Effector memory CD8-positive, alpha-beta T cell (primary cell): ENCODE measurements around the gene DPYSL5.
"Not testable (repeated sequence)": the region's sequence is repeated elsewhere in the genome, so short reads cannot be mapped to it uniquely, and the experiment has no call there.

Source experiments
- ATAC-seq: fragments of 150-1000 bp; cut with Tn5 transposase; replicated peaks from 2 replicates; pipeline ENCODE4 v1.10.0; 2021; ENCODE audit warnings: mild to moderate bottlenecking, moderate library complexity
- DNase-seq, 3 experiments: peaks; one replicate each; pipeline ENCODE4 v3.0.0; 2021
- H3K27ac Mint-ChIP-seq, 2 donors: one replicate each; pipeline ENCODE4 v1.8.0; 2022; ENCODE audit warnings: mild to moderate bottlenecking in 2 of 2, mixed read lengths in 2 of 2, moderate library complexity in 2 of 2
- H3K27me3 Mint-ChIP-seq, 2 donors: one replicate each; pipeline ENCODE4 v1.8.0; 2022; ENCODE audit warnings: mixed read lengths in 2 of 2
- H3K36me3 Mint-ChIP-seq: one replicate; pipeline ENCODE4 v1.8.0; 2022; ENCODE audit warnings: mild to moderate bottlenecking, moderate library complexity, mixed read lengths; ENCODE audit not compliant: insufficient read depth
- H3K4me1 Mint-ChIP-seq, 2 donors: one replicate each; pipeline ENCODE4 v1.8.0; 2022; ENCODE audit warnings: low read depth in 2 of 2, mixed read lengths in 2 of 2
- H3K4me3 Mint-ChIP-seq, 2 donors: one replicate each; pipeline ENCODE4 v1.8.0; 2022; ENCODE audit warnings: mild to moderate bottlenecking in 2 of 2, mixed read lengths in 2 of 2, moderate library complexity in 2 of 2
- H3K9me3 Mint-ChIP-seq, 2 donors: one replicate each; pipeline ENCODE4 v1.8.0; 2022; ENCODE audit warnings: mixed read lengths in 2 of 2

Gene DPYSL5

DNA sequence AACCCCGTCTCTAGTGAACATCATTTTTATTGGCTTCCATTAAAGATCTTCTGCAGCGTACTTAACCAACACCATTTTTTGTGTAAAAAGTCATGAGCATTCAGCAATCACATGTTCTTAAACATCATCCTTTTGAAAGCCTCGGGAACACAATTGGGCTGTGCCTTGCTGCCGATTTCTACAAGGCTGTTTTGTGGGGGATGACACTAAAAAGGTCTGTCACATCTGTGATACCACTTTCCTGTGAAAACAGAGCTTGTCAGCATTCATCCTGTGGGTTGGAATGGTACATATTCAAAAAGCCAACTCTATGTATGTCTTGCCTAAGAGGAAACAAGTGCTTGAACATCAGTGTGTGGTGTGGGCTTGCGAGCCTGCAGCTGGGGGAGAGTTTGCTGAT lies 73.4 kb downstream of the DPYSL5 start:
- no peaks in the 10 kb centered on the region for H3K9me3 Mint-ChIP-seq
- H3K4me1 Mint-ChIP-seq = peaks cover 6 to 9% of the 10 kb centered on the region in 2 donors
- DNase-seq = no peak
- H3K36me3 Mint-ChIP-seq = no peaks in the 10 kb centered on the region
- no peak overlapping the region for H3K4me3 Mint-ChIP-seq
- ATAC-seq = no peak
- no peak overlapping the region for H3K27ac Mint-ChIP-seq
- peaks cover 33 to 40% of the 10 kb centered on the region in 2 donors for H3K27me3 Mint-ChIP-seq

DNA sequence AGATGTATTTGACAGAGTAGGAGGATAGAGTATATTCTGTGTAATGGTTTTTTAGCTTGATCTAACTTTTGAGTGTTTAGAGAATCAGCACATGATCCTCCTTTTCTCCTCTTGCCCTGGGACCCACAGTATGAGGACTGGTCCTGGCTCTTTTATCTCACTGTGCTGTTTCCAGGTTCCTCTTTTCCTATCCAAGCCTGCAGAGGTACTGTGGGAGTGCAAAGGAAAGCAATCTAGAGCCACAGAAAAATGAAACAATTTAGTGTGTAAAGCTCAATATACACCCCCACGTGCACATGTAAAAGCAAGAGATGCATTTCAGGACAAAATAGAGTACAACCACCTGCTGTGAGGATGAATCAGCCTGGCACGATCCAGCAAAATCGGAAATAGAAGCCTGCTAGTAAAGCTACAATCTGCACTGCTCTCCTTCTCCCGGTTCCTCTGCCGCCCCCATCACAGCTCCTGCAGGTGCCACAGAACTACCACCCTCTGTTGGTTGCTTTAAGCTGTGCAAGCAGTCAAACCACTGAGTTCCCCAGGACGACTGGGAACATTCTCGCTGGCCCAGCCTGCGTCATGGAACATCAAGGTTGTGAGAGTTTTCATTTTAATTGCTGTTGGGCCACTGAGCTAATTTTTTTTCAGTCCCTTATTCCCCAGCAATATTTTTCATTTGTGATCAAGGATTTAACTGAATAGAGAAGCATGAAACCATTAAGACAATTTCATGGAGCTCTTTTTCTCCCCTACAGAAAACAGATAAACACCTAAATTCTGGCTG lies 74.7 kb downstream of the DPYSL5 start:
- H3K36me3 Mint-ChIP-seq = no peaks in the 10 kb centered on the region
- H3K4me3 Mint-ChIP-seq = no peak overlapping the region
- DNase-seq (peak in 1 of 3 experiments; percentile 18), ATAC-seq (peak; percentile 54)
- no peaks in the 10 kb centered on the region for H3K9me3 Mint-ChIP-seq
- H3K4me1 Mint-ChIP-seq = peaks cover 6 to 9% of the 10 kb centered on the region in 2 donors
- H3K27ac Mint-ChIP-seq = no peak overlapping the region
- H3K27me3 Mint-ChIP-seq = peaks cover 33 to 49% of the 10 kb centered on the region in 2 donors

DNA sequence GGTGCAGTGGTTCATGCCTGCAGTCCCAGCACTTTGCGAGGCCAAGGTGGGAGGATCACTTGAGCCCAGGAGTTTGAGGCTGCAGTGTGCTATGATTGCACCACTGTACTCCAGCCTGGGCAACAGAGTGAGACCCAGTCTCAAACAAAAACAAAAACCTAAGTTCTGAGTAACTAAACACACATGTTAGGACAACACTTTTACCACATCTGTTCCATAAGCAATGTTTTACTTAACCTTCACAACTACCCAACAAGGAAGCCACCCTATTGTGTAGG lies 75.2 kb downstream of the DPYSL5 start:
- ATAC-seq, DNase-seq, H3K4me1 Mint-ChIP-seq, H3K27ac Mint-ChIP-seq, H3K36me3 Mint-ChIP-seq, H3K9me3 Mint-ChIP-seq, H3K4me3 Mint-ChIP-seq: not testable (repeated sequence)
- H3K27me3 Mint-ChIP-seq = peaks cover 33 to 49% of the 10 kb centered on the region in 2 donors

DNA sequence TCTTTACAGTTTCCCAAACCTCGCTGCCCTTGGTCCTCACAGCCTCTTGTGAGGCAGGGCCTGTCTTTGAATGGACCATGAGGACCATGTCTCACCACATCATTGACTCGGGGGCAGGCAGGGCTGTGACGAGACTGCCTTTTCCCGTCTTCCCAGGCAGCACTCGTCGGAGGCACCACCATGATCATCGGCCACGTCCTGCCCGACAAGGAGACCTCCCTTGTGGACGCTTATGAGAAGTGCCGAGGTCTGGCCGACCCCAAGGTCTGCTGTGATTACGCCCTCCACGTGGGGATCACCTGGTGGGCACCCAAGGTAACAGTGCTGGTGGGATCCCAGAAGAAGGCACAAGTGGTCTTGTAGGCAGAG lies 76.8 kb downstream of the DPYSL5 start:
- Mint-ChIP-seq H3K27ac (no peak overlapping the region), H3K27me3 (peaks cover 37 to 56% of the 10 kb centered on the region in 2 donors), H3K9me3 (no peaks in the 10 kb centered on the region), H3K4me3 (no peak overlapping the region), H3K4me1 (peaks cover 6 to 9% of the 10 kb centered on the region in 2 donors), H3K36me3 (no peaks in the 10 kb centered on the region)
- ATAC-seq (no peak), DNase-seq (no peak)

DNA sequence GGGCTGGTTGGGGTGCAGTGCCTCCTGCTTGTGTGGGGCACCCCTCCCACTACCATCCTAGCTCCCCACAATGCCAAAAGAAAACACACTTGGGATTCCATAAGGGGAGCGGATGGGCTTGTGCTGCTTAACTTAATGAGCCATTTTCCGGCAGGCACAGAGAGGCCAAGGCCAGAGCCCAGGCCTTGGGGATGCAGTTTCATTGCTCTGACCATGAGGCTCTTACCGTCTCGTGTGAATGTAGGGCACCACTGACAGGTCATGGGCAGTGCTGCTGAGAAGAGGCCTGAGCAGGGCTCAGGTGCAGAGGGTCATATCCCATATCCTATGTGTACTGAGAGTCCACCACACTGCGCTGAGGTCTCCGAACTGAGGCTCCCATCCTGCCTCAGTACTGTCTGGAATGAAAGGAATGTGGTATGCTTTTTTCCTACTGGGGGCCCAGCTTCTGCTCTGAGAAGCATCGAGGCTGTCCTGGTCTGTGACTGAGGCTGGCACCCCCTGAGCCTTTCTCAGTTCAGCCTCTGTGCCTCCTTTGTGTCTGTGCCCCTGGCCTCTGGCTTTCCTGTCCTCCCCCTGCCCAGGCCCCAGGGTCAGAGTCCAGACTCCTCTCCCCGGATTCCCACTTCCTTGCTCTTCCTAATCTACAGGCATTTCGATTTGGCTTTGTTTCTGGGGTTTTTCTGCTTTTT lies 77.3 kb downstream of the DPYSL5 start:
- Mint-ChIP-seq H3K27ac (no peak overlapping the region), H3K4me3 (no peak overlapping the region), H3K4me1 (peaks cover 6 to 9% of the 10 kb centered on the region in 2 donors), H3K27me3 (peaks cover 42 to 61% of the 10 kb centered on the region in 2 donors), H3K9me3 (no peaks in the 10 kb centered on the region), H3K36me3 (no peaks in the 10 kb centered on the region)
- no peak for DNase-seq
- ATAC-seq = no peak

DNA sequence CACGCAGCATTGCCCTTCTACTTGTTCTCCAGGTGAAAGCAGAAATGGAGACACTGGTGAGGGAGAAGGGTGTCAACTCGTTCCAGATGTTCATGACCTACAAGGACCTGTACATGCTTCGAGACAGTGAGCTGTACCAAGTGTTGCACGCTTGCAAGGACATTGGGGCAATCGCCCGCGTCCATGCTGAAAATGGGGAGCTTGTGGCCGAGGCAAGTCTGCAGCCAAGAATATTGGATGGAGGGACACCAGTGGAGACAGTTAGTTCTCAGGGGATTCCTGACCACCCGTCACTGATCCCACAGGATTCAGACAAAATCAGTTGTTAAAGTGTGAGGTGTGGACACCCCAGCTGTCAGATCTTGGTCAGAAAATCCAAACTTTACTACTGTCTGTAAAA lies 79.3 kb downstream of the DPYSL5 start:
- peaks cover 6 to 9% of the 10 kb centered on the region in 2 donors for H3K4me1 Mint-ChIP-seq

DNA sequence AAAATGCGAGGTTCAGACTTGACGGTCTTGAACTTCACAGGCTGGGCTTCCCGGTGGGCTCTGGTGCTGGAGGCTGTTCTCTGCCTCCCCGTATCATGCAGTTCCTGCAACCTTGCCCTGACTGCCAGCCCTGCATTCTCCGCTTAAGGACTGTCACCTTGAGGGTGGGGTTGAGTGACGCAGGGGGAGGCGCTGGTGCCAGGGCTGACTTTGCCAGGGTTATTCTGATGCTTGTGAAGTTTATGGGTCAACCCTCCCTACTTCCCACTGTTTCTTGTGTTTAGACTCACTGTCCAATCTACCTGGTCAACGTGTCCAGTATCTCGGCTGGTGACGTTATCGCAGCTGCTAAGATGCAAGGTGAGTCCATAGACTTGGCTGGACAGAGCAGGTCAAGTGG lies 85.0 kb downstream of the DPYSL5 start:
- ATAC-seq (no peak), DNase-seq (no peak)
- no peaks in the 10 kb centered on the region for H3K36me3 Mint-ChIP-seq
- no peaks in the 10 kb centered on the region for H3K4me1 Mint-ChIP-seq
- peaks cover 30 to 49% of the 10 kb centered on the region in 2 donors for H3K27me3 Mint-ChIP-seq
- H3K27ac Mint-ChIP-seq = no peak overlapping the region
- no peaks in the 10 kb centered on the region for H3K9me3 Mint-ChIP-seq
- H3K4me3 Mint-ChIP-seq = no peak overlapping the region

More for the DNA sequence above, 79.3 kb downstream of the DPYSL5 start:
- Mint-ChIP-seq H3K9me3 (no peaks in the 10 kb centered on the region), H3K27ac (no peak overlapping the region), H3K27me3 (peaks cover 32 to 51% of the 10 kb centered on the region in 2 donors), H3K4me3 (no peak overlapping the region), H3K36me3 (no peaks in the 10 kb centered on the region)
- DNase-seq = no peak
- ATAC-seq = no peak

DNA sequence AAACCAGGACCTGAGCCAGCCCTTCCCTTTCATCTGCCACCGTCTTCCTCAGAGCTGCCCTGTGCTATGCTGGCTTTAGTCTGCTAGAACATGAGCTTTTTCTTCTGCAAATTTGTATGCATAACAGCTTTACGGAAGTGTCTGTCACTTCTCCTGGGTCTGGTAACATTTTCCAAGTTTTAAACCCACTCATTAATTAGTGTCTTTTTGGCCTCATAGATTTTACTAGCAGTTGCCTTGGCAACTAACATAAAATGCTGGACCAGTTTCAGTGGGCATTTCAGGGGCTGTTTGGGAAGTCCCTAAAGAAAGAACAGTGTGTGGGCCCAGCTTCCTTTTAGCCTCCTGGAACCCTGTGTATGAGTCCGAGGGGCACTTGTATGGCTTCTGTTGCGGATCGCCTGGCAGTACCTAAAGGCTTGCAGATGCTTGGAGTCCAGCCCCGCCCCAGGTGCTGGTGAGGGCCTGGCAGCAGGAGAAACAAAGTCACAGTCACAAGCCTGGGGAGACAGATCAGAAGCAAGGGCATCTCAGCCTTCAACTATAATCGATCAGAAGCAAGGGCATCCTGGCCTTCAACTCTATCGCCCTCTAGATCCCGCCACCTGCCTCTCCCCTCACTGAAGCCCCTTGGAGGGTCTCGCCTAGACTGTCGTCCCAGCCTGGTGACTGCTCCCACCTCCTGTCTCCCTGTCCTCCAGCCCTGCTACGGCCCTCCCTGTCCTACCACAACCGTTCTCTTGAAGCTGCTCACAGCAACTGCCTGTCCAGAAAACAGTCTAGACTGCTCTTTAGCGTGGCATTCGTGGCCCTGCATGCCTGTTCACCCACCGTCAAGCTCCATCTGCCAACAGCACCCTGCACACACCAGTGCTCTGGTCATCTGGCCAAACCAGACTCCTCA lies 85.8 kb downstream of the DPYSL5 start:
- Mint-ChIP-seq H3K36me3 (no peaks in the 10 kb centered on the region), H3K9me3 (no peaks in the 10 kb centered on the region), H3K4me1 (no peaks in the 10 kb centered on the region), H3K4me3 (no peak overlapping the region), H3K27me3 (peaks cover 30 to 49% of the 10 kb centered on the region in 2 donors), H3K27ac (no peak overlapping the region)
- ATAC-seq = no peak
- DNase-seq = no peak

DNA sequence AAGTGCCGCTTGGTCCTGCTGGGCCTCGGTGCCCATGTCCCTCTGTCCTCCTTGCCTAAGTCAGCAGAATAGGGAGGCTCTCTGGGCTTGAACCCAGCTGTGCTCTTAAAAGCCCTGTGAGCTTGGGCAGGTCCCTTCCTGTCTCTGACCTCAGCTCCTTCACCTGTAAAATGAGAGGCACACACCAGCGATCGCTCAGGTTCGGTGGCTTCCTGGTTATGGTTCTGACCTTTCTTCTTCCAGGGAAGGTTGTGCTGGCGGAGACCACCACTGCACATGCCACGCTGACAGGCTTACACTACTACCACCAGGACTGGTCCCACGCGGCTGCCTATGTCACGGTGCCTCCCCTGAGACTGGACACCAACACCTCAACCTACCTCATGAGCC lies 86.4 kb downstream of the DPYSL5 start:
- no peaks in the 10 kb centered on the region for H3K9me3 Mint-ChIP-seq

DNA sequence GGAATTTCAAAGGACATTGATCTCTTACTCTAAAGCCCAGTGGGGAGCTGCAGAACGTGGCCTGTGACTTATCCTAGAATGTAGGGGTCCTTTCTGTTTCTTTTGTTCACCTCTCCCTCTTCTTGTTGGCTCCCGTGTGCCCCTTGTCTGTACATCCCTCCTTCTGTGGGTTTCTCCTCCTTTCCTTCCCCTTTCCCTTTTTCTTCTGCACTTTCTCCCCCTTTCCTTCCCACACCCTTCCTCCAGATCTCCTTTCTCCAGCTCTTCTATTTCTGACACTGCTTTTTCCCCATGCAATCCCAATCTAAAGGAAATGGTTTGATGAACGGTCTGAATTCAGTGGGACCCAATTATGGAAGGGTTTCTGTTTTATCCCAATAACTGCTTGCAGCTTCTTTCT lies 87.1 kb downstream of the DPYSL5 start:
- ATAC-seq (no peak), DNase-seq (no peak)
- peaks cover 23 to 40% of the 10 kb centered on the region in 2 donors for H3K27me3 Mint-ChIP-seq
- no peak overlapping the region for H3K4me3 Mint-ChIP-seq
- H3K27ac Mint-ChIP-seq = no peak overlapping the region
- no peaks in the 10 kb centered on the region for H3K36me3 Mint-ChIP-seq
- no peaks in the 10 kb centered on the region for H3K4me1 Mint-ChIP-seq
- no peaks in the 10 kb centered on the region for H3K9me3 Mint-ChIP-seq

More for the DNA sequence above, 86.4 kb downstream of the DPYSL5 start:
- no peaks in the 10 kb centered on the region for H3K36me3 Mint-ChIP-seq
- H3K27me3 Mint-ChIP-seq = peaks cover 30 to 46% of the 10 kb centered on the region in 2 donors
- DNase-seq (no peak), ATAC-seq (no peak)
- no peak overlapping the region for H3K4me3 Mint-ChIP-seq
- H3K27ac Mint-ChIP-seq = no peak overlapping the region
- H3K4me1 Mint-ChIP-seq = no peaks in the 10 kb centered on the region

DNA sequence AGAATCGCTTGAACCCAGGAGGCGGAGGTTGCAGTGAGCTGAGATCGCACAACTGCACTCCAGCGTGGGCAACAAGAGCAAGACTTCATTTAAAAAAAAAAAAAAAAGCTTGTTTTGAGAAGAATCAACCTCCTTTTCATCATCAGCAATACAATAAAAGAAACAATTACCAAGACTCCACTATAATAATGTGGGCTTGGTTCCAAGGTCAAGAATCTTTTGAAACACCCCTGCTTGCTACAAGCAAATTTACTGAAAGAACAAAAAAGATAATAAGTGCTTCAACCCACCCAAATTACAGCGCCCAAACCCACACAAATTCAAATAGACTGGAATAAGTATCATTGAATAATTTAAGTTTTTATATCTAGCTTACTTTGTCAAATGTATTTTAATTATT lies 88.9 kb downstream of the DPYSL5 start:
- Mint-ChIP-seq H3K36me3 (no peaks in the 10 kb centered on the region), H3K4me1 (no peaks in the 10 kb centered on the region), H3K27ac (no peak overlapping the region), H3K4me3 (no peak overlapping the region), H3K9me3 (no peaks in the 10 kb centered on the region), H3K27me3 (peaks cover 20 to 34% of the 10 kb centered on the region in 2 donors)
- ATAC-seq = no peak
- DNase-seq = no peak

DNA sequence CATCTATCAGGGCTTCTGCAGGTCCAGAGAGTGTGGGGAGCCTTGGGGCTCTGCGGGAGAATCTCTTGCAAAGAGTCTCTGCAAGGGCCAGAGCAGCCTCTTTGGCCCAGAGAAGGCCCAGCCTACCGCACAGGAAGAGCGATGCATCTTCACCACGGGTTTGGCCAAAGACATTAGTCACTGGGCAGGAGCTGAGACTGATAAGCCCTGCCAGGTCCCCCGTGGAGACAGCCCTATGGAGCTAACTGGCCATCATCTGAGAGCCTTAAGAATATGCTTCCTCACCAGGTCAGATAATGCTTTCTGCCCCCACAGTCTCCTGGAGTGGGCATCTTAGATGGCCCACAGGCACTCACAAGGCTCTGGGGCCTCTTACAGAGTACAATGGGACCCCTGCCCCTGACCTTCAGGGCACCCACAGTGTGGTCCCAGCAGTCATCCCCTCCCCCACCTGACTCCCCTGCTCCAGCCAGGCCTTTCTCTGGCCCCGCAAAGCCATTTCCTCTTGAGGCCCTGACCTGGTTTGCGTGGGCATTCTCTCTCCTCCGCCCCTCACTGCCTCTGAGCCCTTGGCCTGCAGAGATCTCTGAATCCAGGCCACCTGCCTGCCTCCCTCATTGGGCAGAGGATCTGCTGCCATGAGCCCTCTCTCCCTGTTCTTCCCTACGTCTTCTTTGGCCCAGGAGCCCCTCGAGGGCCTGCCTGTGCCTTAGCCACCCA lies 90.6 kb downstream of the DPYSL5 start:
- no peak overlapping the region for H3K4me3 Mint-ChIP-seq
- H3K4me1 Mint-ChIP-seq = peaks cover 3 to 6% of the 10 kb centered on the region in 2 donors
- no peaks in the 10 kb centered on the region for H3K36me3 Mint-ChIP-seq
- H3K27me3 Mint-ChIP-seq = peaks cover 28 to 44% of the 10 kb centered on the region in 2 donors
- H3K27ac Mint-ChIP-seq = no peak overlapping the region
- ATAC-seq = no peak
- no peak for DNase-seq
- no peaks in the 10 kb centered on the region for H3K9me3 Mint-ChIP-seq

DNA sequence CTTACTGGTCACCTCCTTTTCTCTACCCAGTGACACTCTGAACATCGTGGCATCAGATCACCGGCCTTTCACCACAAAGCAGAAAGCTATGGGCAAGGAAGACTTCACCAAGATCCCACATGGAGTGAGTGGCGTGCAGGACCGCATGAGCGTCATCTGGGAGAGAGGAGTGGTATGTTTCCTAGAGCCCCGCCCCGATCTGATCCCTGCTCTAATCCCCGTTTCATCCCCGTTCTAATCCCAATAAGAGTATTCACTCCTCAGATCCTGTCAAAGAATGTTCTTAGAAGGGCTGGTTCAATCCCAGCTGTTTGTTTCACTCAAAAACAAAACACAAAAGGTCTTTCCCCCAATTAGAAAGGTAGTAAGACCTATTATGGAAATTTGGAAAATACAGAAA lies 92.1 kb downstream of the DPYSL5 start:
- no peak for ATAC-seq
- H3K4me1 Mint-ChIP-seq = peaks cover 3 to 6% of the 10 kb centered on the region in 2 donors
- no peak overlapping the region for H3K27ac Mint-ChIP-seq

More for the DNA sequence above, 92.1 kb downstream of the DPYSL5 start:
- H3K4me3 Mint-ChIP-seq = no peak overlapping the region
- DNase-seq = no peak
- H3K9me3 Mint-ChIP-seq = no peaks in the 10 kb centered on the region
- peaks cover 19 to 44% of the 10 kb centered on the region in 2 donors for H3K27me3 Mint-ChIP-seq
- H3K36me3 Mint-ChIP-seq = no peaks in the 10 kb centered on the region
